ENCODE measurements around the gene CR1L. TPM values are rescaled to one million over a fixed set of nuclear protein-coding genes. Genes with fewer than 3 reads are reported as not detected.

The CR1L gene
- total and polyA plus RNA-seq, 2 donors (not counting 3 experiments of a cell fraction or from before 2014, with no cell fraction given) = not detected

- ChIA-PET POLR2A (no interaction called here), CTCF (interaction anchor here (1.4 to 1.9 kb wide), 2 partner anchors 10 to 14 kb away, joined by 4 to 8 read pairs; no protein-coding TSS in a partner anchor)
- Histone ChIP-seq H2AFZ (ENCODE audit: low read depth, low read length) (no peak overlapping the region), H3K27me3 (ENCODE audit: control insufficient read depth in 2 of 2, insufficient read depth in 2 of 2, low read length in 2 of 2) (peaks cover under 1 to 7% of the 10 kb centered on the region in 2 experiments), H3K4me3 (replicated peaks in 1 of 3; ENCODE audit: insufficient read depth in 1 of 3, low read depth in 1 of 3, low read length in 3 of 3) (no peak overlapping the region), H3K27ac (ENCODE audit: insufficient read depth, low read depth, low read length) (no peak overlapping the region), H3K9me3 (replicated peaks; ENCODE audit: control insufficient read depth, insufficient read depth, low read length) (no peaks in the 10 kb centered on the region), H4K20me1 (replicated peaks; ENCODE audit: control insufficient read depth, extremely low read depth, insufficient read depth, low read length) (no peaks in the 10 kb centered on the region), H3K4me2 (ENCODE audit: insufficient read depth, low read length) (no peak overlapping the region), H3K79me2 (ENCODE audit: control insufficient read depth, insufficient read depth, low read length) (no peaks in the 10 kb centered on the region), H3K9me1 (replicated peaks; ENCODE audit: control insufficient read depth, extremely low read depth, insufficient read depth, low read length) (no peaks in the 10 kb centered on the region), H3K4me1 (ENCODE audit: control insufficient read depth, extremely low read depth, insufficient read depth, low read length) (no peaks in the 10 kb centered on the region), H3K9ac (replicated peaks; ENCODE audit: extremely low read depth, insufficient read depth, low read length) (no peak overlapping the region), H3K36me3 (ENCODE audit: control insufficient read depth in 2 of 2, extremely low read depth in 1 of 2, insufficient read depth in 2 of 2, low read length in 2 of 2) (no peaks in the 10 kb centered on the region)
- TF ChIP-seq GATA2 (IDR thresholded peaks at IDR 0.05; ENCODE audit: insufficient read depth, insufficient read length, low read depth, low read length) (no peak), CTCF (IDR thresholded peaks at IDR 0.05; ENCODE audit: extremely low read depth in 1 of 2, insufficient read depth in 1 of 2, low read depth in 1 of 2, low read length in 2 of 2) (no peak), POLR2AphosphoS5 (IDR thresholded peaks at IDR 0.05; ENCODE audit: insufficient read depth, low read depth, low read length) (no peak), FOS (IDR thresholded peaks at IDR 0.05; ENCODE audit: borderline replicate concordance, insufficient read depth, low read length) (no peak), POLR2A (IDR thresholded peaks at IDR 0.05; ENCODE audit: low read depth, low read length) (no peak), MAX (IDR thresholded peaks at IDR 0.05; ENCODE audit: insufficient read depth, insufficient read length) (no peak), MYC (IDR thresholded peaks at IDR 0.05; ENCODE audit: low read depth, low read length) (no peak)
- intact Hi-C loops (cut with micrococcal nuclease) = no loop called here
- FAIRE-seq (no peak), DNase-seq (ENCODE audit: low read depth, low spot score) (no peak)
- dilution Hi-C loops (cut with MboI; ENCODE audit: extremely low pct_ligation_motif_present, low sequenced_read_pairs) = no loop called here
- no TSS peak for BruUV-seq (replicated peaks)
Measured at GRCh38 chr1:207658904-207659485, 14.1 kb downstream of the CR1L start.

All from endothelial cell of umbilical vein (primary cell).